LNCAP (cell line): Measurements from ENCODE around the gene PRSS33.

Experiments used
- CTCF ChIP-seq: fragments of 450-650 bp; IDR thresholded peaks from 2 replicates; pipeline ENCODE4 v1.5.1; 2017; ENCODE audit warnings: mild to moderate bottlenecking

Gene PRSS33

GRCh38 chr16:2770057-2770951, 17.1 kb downstream of the PRSS33 start:
- TF ChIP-seq CTCF, result peak; percentile 16; the same call in 1 of the 2 replicates

GRCh38 chr16:2769675-2770056, 17.7 kb downstream of the PRSS33 start:
- TF ChIP-seq CTCF, result no peak

- TF ChIP-seq CTCF, result no peak
Measured at GRCh38 chr16:2769100-2769529, 18.2 kb downstream of the PRSS33 start.

GRCh38 chr16:2768403-2769089, 18.8 kb downstream of the PRSS33 start:
- TF ChIP-seq CTCF, result no peak

GRCh38 chr16:2767891-2768290, 19.5 kb downstream of the PRSS33 start:
- no peak for TF ChIP-seq CTCF

GRCh38 chr16:2767140-2767731, 20.1 kb downstream of the PRSS33 start:
- no peak for TF ChIP-seq CTCF

GRCh38 chr16:2766430-2767139, 20.8 kb downstream of the PRSS33 start:
- TF ChIP-seq CTCF, result no peak
